Measurements from ENCODE around the gene IFIT1B.
A peak's percentile ranks its signal among the peaks of the same experiment; 100 is the strongest.

IFIT1B gene

DNA sequence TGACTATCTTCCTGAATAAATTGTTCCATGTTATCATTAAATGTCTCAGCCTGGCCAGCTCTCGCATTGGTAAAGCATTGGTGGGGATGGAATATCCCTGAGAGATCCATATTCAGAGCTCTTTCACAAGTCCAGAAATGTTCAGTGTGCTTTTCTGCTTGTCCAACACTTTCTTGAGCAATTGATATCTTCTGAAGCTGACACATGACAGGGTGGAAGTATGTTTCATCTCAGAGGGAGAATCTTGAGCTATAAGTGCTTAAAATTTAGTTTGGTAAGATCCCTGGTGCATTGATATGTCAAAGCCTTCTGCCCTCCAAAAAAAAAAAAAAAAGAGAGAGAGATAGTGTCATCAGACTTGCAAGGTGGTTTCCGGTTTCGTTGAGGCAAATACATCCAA lies 42.6 kb upstream of the IFIT1B start:
- Histone ChIP-seq H3K27me3 (replicated peaks) (no peaks in the 10 kb centered on the region), H3K27ac (no peak overlapping the region), H3K36me3 (replicated peaks) (peaks cover 3% of the 10 kb centered on the region), H3K4me3 (ENCODE audit: low read depth, low read length) (no peak overlapping the region)
- in situ Hi-C loops (cut with HindIII; ENCODE audit: low pct_ligation_motif_present, low sequenced_read_pairs): no loop called here
- TF ChIP-seq, protein P1, sequence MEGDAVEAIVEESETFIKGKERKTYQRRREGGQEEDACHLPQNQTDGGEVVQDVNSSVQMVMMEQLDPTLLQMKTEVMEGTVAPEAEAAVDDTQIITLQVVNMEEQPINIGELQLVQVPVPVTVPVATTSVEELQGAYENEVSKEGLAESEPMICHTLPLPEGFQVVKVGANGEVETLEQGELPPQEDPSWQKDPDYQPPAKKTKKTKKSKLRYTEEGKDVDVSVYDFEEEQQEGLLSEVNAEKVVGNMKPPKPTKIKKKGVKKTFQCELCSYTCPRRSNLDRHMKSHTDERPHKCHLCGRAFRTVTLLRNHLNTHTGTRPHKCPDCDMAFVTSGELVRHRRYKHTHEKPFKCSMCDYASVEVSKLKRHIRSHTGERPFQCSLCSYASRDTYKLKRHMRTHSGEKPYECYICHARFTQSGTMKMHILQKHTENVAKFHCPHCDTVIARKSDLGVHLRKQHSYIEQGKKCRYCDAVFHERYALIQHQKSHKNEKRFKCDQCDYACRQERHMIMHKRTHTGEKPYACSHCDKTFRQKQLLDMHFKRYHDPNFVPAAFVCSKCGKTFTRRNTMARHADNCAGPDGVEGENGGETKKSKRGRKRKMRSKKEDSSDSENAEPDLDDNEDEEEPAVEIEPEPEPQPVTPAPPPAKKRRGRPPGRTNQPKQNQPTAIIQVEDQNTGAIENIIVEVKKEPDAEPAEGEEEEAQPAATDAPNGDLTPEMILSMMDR (IDR thresholded peaks at IDR 0.05; ENCODE audit: low read depth, low read length, missing control alignments): no peak
- no peak for DNase-seq

DNA sequence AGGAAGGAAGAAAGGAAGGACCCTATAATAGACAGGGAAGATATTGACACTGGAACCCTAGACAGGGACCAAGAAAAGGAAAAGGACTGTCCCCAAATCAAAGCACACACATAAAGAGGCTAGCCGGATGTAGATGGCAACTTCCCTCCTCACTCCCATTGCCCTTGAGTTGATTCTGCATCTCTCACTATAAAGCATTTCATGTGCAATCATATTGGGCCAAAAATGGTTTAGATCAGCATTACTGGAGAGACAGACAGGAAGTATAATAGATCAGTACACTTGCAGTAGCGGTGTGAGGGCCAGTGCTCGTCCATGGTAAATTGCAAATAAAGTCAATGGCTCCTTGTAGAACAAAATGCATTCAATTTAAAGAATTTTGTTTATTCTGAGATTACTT lies 41.6 kb upstream of the IFIT1B start:
- TF ChIP-seq, protein P1 (IDR thresholded peaks at IDR 0.05; ENCODE audit: low read depth, low read length, missing control alignments): no peak
- in situ Hi-C loops (cut with HindIII; ENCODE audit: low pct_ligation_motif_present, low sequenced_read_pairs): no loop called here
- Histone ChIP-seq H3K27ac (no peak overlapping the region), H3K4me3 (ENCODE audit: low read depth, low read length) (no peak overlapping the region), H3K36me3 (replicated peaks) (peaks cover 3% of the 10 kb centered on the region), H3K27me3 (replicated peaks) (no peaks in the 10 kb centered on the region)
- no peak for DNase-seq

GRCh38 chr10:89337484-89337883 lies 40.4 kb upstream of the IFIT1B start:
- H3K27ac ChIP-seq: peak overlapping the region; percentile 40
- in situ Hi-C loops (cut with HindIII; ENCODE audit: low pct_ligation_motif_present, low sequenced_read_pairs): no loop called here
- TF ChIP-seq, protein P1 (IDR thresholded peaks at IDR 0.05; ENCODE audit: low read depth, low read length, missing control alignments): no peak
- no peak overlapping the region for H3K4me3 ChIP-seq (ENCODE audit: low read depth, low read length)
- peaks cover 3% of the 10 kb centered on the region for H3K36me3 ChIP-seq (replicated peaks)
- DNase-seq: peak; percentile 78
- H3K27me3 ChIP-seq (replicated peaks): no peaks in the 10 kb centered on the region

DNA sequence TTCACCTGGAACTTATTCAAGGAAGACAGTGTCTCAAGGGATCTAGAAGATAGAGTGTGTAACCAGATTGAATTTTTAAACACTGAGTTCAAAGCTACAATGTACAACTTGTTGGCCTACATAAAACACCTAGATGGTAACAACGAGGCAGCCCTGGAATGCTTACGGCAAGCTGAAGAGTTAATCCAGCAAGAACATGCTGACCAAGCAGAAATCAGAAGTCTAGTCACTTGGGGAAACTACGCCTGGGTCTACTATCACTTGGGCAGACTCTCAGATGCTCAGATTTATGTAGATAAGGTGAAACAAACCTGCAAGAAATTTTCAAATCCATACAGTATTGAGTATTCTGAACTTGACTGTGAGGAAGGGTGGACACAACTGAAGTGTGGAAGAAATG lies 39.1 kb upstream of the IFIT1B start:
- Histone ChIP-seq H3K36me3 (replicated peaks) (peaks cover 3% of the 10 kb centered on the region), H3K4me3 (ENCODE audit: low read depth, low read length) (no peak overlapping the region), H3K27me3 (replicated peaks) (no peaks in the 10 kb centered on the region), H3K27ac (no peak overlapping the region)
- DNase-seq: no peak
- in situ Hi-C loops (cut with HindIII; ENCODE audit: low pct_ligation_motif_present, low sequenced_read_pairs): no loop called here
- TF ChIP-seq, protein P1 (IDR thresholded peaks at IDR 0.05; ENCODE audit: low read depth, low read length, missing control alignments): no peak

- H3K27ac ChIP-seq: no peak overlapping the region
- H3K36me3 ChIP-seq (replicated peaks): peaks cover 3% of the 10 kb centered on the region
- in situ Hi-C loops (cut with HindIII; ENCODE audit: low pct_ligation_motif_present, low sequenced_read_pairs): no loop called here
- H3K4me3 ChIP-seq (ENCODE audit: low read depth, low read length): no peak overlapping the region
- no peaks in the 10 kb centered on the region for H3K27me3 ChIP-seq (replicated peaks)
- no peak for DNase-seq
- TF ChIP-seq, protein P1 (IDR thresholded peaks at IDR 0.05; ENCODE audit: low read depth, low read length, missing control alignments): no peak
These were observed 38.0 kb upstream of the IFIT1B start for GRCh38 chr10:89339875-89340274.

- H3K4me3 ChIP-seq (ENCODE audit: low read depth, low read length): no peak overlapping the region
- H3K27me3 ChIP-seq (replicated peaks): no peaks in the 10 kb centered on the region
- no peak overlapping the region for H3K27ac ChIP-seq
- DNase-seq: no peak
- TF ChIP-seq, protein P1 (IDR thresholded peaks at IDR 0.05; ENCODE audit: low read depth, low read length, missing control alignments): no peak
- H3K36me3 ChIP-seq (replicated peaks): peaks cover 3% of the 10 kb centered on the region
- in situ Hi-C loops (cut with HindIII; ENCODE audit: low pct_ligation_motif_present, low sequenced_read_pairs): no loop called here
These were observed 36.2 kb upstream of the IFIT1B start for GRCh38 chr10:89341649-89342048.

Data from brain microvascular endothelial cell (primary cell).